ENCODE results near the gene ZAP70. TPM values are rescaled to one million over a fixed set of nuclear protein-coding genes. Genes with fewer than 3 reads are reported as not detected.

The ZAP70 gene
- total RNA-seq (2021) (0.61 to 0.73 TPM (median 0.64 TPM) in 3 replicates), Bru-seq, nascent RNA (percentile 8 among the genes with signal in this experiment)
- long read RNA-seq, experiment 1, partial matches to known transcripts, result 1 of 1 reads
- long read RNA-seq, experiment 1, other reads (novel, unspliced or antisense), result 0 of 1 reads
- long read RNA-seq, experiment 2, partial matches to known transcripts, result 0 of 1 reads
- long read RNA-seq, experiment 2, other reads (novel, unspliced or antisense), result 1 of 1 reads
- long read RNA-seq, experiment 3, result 0 reads

DNA sequence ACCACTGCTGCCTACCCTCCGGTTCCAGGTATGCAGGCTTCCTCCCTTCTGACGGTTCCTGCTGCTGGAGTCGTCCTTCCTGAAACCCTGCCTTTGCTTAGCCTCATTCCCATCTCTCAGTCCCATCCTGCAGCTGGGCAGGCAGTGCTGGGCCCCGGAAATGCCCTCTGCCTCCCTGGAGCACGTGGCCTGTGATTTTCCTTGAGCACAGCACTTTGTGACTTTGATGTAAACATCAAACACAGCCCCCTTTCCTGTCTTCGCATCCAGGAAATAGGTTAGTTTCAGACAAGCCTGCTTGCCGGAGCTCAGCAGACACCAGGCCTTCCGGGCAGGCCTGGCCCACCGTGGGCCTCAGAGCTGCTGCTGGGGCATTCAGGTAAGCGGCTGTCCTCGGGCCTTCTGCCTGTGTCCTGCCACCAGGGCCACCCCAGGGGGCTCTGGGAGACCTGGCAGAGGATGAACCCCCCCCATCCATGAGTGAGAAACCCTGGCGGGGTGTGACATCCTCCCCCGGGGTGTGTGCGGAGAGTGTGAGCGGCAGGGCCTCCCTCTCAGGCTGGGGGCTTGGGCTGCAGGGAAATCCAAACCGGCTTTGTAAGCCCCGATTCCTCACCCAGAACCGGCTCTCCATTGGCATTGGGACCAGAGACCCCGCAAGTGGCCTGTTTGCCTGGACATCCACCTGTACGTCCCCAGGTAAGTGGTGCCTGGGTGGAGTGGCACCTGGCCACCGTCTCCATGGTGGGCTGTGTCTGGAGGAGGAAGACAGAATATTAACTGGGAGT, at the start of gene ZAP70:
ZAP70 (plus strand) TSS at position 281 of the 788 bp plus-strand sequence. CDS start 10,461 bp downstream, outside the sequence.
- POLR2A ChIA-PET, result interaction anchor here (1.3 kb wide), 1 partner anchor 13 kb away, joined by 4 read pairs; no protein-coding TSS in a partner anchor
- peak within 1 kb of the TSS; percentile 36; the same call in 1 of the 2 replicates for H3K27ac Mint-ChIP-seq
- DNase-seq (ENCODE audit: low spot score), result no peak

DNA sequence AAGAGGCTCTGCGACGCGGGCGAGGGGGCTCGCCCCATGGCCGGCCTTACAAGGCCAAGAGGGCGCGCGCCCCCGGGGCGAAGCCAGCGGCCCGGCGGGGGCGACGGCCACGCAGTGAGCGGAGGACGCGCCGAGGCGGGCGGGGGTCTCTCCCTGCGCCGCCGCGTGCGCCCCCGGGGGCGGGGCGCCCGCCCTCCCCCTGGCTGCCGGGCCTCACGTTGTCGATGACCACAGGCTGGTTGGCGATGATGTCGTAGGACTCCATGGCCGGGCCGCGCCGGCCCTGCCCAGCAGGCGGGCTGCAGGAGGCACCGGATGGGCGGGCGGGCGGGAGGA, 49.8 kb upstream of the ZAP70 start:
- TF ChIP-seq, protein P1, sequence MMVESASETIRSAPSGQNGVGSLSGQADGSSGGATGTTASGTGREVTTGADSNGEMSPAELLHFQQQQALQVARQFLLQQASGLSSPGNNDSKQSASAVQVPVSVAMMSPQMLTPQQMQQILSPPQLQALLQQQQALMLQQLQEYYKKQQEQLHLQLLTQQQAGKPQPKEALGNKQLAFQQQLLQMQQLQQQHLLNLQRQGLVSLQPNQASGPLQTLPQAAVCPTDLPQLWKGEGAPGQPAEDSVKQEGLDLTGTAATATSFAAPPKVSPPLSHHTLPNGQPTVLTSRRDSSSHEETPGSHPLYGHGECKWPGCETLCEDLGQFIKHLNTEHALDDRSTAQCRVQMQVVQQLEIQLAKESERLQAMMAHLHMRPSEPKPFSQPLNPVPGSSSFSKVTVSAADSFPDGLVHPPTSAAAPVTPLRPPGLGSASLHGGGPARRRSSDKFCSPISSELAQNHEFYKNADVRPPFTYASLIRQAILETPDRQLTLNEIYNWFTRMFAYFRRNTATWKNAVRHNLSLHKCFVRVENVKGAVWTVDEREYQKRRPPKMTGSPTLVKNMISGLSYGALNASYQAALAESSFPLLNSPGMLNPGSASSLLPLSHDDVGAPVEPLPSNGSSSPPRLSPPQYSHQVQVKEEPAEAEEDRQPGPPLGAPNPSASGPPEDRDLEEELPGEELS (CRISPR knock-in tag; IDR thresholded peaks at IDR 0.05), result 0 out of 2 replicates have a peak, but pooled peaks have one; percentile 6
- TF ChIP-seq, protein P2, sequence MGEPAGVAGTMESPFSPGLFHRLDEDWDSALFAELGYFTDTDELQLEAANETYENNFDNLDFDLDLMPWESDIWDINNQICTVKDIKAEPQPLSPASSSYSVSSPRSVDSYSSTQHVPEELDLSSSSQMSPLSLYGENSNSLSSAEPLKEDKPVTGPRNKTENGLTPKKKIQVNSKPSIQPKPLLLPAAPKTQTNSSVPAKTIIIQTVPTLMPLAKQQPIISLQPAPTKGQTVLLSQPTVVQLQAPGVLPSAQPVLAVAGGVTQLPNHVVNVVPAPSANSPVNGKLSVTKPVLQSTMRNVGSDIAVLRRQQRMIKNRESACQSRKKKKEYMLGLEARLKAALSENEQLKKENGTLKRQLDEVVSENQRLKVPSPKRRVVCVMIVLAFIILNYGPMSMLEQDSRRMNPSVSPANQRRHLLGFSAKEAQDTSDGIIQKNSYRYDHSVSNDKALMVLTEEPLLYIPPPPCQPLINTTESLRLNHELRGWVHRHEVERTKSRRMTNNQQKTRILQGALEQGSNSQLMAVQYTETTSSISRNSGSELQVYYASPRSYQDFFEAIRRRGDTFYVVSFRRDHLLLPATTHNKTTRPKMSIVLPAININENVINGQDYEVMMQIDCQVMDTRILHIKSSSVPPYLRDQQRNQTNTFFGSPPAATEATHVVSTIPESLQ (CRISPR knock-in tag; IDR thresholded peaks at IDR 0.05), result no peak
- H3K9me3 Mint-ChIP-seq, result no peaks in the 10 kb centered on the region; the same call in 1 of the 2 replicates
- DNase-seq (ENCODE audit: low spot score), result no peak
- no peak for ATAC-seq
- no peaks in the 10 kb centered on the region for H3K27me3 Mint-ChIP-seq (ENCODE audit: low read depth)
- no peak overlapping the region for H3K27ac Mint-ChIP-seq
- POLR2A ChIA-PET, result interaction anchor here (0.9 to 2.7 kb wide), 7 partner anchors 11 to 85 kb away, joined by 3 to 23 read pairs (median 4); partner anchors contain the start of gene COX5B
- H3K36me3 Mint-ChIP-seq, result peaks cover 4% of the 10 kb centered on the region
- peak overlapping the region; percentile 93 for H3K4me3 Mint-ChIP-seq
- H3K4me1 Mint-ChIP-seq, result peaks cover 26% of the 10 kb centered on the region
- CTCF ChIA-PET, result interaction anchor here (1.0 to 5.0 kb wide), 17 partner anchors 9 to 111 kb away, joined by 3 to 99 read pairs (median 7); partner anchors contain the start of gene COX5B

More for the DNA sequence above, at the start of gene ZAP70:
- Mint-ChIP-seq H3K27me3 (ENCODE audit: low read depth) (peaks cover 4% of the 10 kb centered on the region), H3K9me3 (peaks cover 3% of the 10 kb centered on the region; the same call in 1 of the 2 replicates), H3K4me1 (peaks cover 12% of the 10 kb centered on the region), H3K4me3 (no peak within 1 kb of the TSS), H3K36me3 (0 out of 2 replicates have a peak, but pooled peaks cover 2% of the 10 kb centered on the region)
- ATAC-seq, result no peak
- CTCF ChIA-PET, result interaction anchor here (0.7 to 9.2 kb wide), 5 partner anchors 14 to 123 kb away, joined by 3 to 124 read pairs (median 5); no protein-coding TSS in a partner anchor
- TF ChIP-seq ZNF263 (CRISPR knock-in tag; IDR thresholded peaks at IDR 0.05; ENCODE audit: low read depth) (no peak), ZNF121 (CRISPR knock-in tag; IDR thresholded peaks at IDR 0.05) (no peak), ELF4 (CRISPR knock-in tag; IDR thresholded peaks at IDR 0.05; ENCODE audit: low read depth) (no peak), IRF2 (CRISPR knock-in tag; IDR thresholded peaks at IDR 0.05; ENCODE audit: borderline replicate concordance, low read depth) (no peak), KAT7 (CRISPR knock-in tag; IDR thresholded peaks at IDR 0.05; ENCODE audit: borderline replicate concordance) (no peak), FOXJ3 (CRISPR knock-in tag; IDR thresholded peaks at IDR 0.05; ENCODE audit: borderline replicate concordance) (no peak), SMAD4 (CRISPR knock-in tag; IDR thresholded peaks at IDR 0.05) (no peak), ETV6 (CRISPR knock-in tag; IDR thresholded peaks at IDR 0.05) (no peak)
- TF ChIP-seq, protein P3, sequence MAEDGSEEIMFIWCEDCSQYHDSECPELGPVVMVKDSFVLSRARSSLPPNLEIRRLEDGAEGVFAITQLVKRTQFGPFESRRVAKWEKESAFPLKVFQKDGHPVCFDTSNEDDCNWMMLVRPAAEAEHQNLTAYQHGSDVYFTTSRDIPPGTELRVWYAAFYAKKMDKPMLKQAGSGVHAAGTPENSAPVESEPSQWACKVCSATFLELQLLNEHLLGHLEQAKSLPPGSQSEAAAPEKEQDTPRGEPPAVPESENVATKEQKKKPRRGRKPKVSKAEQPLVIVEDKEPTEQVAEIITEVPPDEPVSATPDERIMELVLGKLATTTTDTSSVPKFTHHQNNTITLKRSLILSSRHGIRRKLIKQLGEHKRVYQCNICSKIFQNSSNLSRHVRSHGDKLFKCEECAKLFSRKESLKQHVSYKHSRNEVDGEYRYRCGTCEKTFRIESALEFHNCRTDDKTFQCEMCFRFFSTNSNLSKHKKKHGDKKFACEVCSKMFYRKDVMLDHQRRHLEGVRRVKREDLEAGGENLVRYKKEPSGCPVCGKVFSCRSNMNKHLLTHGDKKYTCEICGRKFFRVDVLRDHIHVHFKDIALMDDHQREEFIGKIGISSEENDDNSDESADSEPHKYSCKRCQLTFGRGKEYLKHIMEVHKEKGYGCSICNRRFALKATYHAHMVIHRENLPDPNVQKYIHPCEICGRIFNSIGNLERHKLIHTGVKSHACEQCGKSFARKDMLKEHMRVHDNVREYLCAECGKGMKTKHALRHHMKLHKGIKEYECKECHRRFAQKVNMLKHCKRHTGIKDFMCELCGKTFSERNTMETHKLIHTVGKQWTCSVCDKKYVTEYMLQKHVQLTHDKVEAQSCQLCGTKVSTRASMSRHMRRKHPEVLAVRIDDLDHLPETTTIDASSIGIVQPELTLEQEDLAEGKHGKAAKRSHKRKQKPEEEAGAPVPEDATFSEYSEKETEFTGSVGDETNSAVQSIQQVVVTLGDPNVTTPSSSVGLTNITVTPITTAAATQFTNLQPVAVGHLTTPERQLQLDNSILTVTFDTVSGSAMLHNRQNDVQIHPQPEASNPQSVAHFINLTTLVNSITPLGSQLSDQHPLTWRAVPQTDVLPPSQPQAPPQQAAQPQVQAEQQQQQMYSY (CRISPR knock-in tag; IDR thresholded peaks at IDR 0.05), result no peak
- TF ChIP-seq, protein P4, sequence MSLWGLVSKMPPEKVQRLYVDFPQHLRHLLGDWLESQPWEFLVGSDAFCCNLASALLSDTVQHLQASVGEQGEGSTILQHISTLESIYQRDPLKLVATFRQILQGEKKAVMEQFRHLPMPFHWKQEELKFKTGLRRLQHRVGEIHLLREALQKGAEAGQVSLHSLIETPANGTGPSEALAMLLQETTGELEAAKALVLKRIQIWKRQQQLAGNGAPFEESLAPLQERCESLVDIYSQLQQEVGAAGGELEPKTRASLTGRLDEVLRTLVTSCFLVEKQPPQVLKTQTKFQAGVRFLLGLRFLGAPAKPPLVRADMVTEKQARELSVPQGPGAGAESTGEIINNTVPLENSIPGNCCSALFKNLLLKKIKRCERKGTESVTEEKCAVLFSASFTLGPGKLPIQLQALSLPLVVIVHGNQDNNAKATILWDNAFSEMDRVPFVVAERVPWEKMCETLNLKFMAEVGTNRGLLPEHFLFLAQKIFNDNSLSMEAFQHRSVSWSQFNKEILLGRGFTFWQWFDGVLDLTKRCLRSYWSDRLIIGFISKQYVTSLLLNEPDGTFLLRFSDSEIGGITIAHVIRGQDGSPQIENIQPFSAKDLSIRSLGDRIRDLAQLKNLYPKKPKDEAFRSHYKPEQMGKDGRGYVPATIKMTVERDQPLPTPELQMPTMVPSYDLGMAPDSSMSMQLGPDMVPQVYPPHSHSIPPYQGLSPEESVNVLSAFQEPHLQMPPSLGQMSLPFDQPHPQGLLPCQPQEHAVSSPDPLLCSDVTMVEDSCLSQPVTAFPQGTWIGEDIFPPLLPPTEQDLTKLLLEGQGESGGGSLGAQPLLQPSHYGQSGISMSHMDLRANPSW (CRISPR knock-in tag; conservative IDR thresholded peaks at IDR 0.05; ENCODE audit: low read depth), result no peak
- TF ChIP-seq, protein P5, sequence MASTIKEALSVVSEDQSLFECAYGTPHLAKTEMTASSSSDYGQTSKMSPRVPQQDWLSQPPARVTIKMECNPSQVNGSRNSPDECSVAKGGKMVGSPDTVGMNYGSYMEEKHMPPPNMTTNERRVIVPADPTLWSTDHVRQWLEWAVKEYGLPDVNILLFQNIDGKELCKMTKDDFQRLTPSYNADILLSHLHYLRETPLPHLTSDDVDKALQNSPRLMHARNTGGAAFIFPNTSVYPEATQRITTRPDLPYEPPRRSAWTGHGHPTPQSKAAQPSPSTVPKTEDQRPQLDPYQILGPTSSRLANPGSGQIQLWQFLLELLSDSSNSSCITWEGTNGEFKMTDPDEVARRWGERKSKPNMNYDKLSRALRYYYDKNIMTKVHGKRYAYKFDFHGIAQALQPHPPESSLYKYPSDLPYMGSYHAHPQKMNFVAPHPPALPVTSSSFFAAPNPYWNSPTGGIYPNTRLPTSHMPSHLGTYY (CRISPR knock-in tag; IDR thresholded peaks at IDR 0.05), result no peak

Data from WTC11 (cell line).